ENCODE results near the gene LAMA3. TPM values are rescaled to one million over a fixed set of nuclear protein-coding genes. Genes with fewer than 3 reads are reported as not detected.

LAMA3 gene
- total RNA-seq, 1 experiment from 2014 or later: 5.6 TPM

DNA sequence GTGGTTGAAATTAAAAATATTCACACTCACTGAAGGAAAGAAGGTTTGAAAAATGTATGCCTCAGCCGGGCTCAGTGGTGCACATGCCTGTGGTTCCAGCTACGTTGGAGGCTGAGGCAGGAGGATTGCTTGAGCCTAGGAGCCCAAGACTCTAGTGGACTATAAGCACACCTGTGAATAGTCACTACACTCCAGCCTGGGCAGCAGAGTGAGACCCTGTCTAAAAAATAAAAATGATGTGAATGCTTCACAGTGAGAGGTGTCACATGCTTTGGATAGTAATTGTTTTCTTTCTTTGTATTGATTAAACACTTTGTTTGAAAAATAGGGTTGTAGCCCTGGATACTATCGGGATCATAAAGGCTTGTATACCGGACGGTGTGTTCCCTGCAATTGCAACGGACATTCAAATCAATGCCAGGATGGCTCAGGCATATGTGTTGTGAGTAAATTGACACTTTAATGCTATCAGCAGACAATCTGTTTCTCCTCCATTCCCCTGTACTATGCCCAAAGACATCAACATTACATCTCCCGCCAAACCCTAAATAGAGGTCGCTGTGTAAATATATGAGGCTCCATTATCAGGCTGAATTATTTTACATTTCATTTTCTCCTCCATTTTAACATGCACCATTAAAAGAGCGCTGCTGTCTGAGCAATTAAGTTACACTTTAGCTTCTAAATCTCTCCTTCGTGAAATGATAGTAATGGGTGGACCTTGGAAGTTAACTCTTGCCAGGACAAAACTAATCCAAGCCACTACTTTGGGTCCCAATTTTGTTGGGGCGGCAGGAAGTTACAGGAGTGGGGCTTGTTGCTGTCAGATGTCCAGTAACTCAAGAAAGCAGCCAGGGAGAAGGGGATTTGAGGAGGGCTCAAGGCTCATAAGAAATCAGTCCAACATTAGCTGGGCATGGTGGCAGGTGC, 187.0 kb downstream of the LAMA3 start (continued):
- no peak for TF ChIP-seq ZNF274 (IDR thresholded peaks at IDR 0.05; ENCODE audit: low read depth, low read length)
- TF ChIP-seq ELF1 (IDR thresholded peaks at IDR 0.05; ENCODE audit: borderline replicate concordance, low read depth): no peak
- TF ChIP-seq, protein P1, sequence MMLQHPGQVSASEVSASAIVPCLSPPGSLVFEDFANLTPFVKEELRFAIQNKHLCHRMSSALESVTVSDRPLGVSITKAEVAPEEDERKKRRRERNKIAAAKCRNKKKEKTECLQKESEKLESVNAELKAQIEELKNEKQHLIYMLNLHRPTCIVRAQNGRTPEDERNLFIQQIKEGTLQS (IDR thresholded peaks at IDR 0.05): no peak
- TF ChIP-seq SIN3A (IDR thresholded peaks at IDR 0.05; ENCODE audit: low read depth): no peak
- TF ChIP-seq, protein P2, sequence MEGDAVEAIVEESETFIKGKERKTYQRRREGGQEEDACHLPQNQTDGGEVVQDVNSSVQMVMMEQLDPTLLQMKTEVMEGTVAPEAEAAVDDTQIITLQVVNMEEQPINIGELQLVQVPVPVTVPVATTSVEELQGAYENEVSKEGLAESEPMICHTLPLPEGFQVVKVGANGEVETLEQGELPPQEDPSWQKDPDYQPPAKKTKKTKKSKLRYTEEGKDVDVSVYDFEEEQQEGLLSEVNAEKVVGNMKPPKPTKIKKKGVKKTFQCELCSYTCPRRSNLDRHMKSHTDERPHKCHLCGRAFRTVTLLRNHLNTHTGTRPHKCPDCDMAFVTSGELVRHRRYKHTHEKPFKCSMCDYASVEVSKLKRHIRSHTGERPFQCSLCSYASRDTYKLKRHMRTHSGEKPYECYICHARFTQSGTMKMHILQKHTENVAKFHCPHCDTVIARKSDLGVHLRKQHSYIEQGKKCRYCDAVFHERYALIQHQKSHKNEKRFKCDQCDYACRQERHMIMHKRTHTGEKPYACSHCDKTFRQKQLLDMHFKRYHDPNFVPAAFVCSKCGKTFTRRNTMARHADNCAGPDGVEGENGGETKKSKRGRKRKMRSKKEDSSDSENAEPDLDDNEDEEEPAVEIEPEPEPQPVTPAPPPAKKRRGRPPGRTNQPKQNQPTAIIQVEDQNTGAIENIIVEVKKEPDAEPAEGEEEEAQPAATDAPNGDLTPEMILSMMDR (IDR thresholded peaks at IDR 0.05 in 2 of 3, conservative IDR thresholded peaks at IDR 0.05 in 1 of 3; ENCODE audit: borderline replicate concordance in 1 of 3, insufficient read depth in 1 of 3, low read depth in 2 of 3, low read length in 2 of 3): no peak
- no peak for TF ChIP-seq ZFX (IDR thresholded peaks at IDR 0.05)

DNA sequence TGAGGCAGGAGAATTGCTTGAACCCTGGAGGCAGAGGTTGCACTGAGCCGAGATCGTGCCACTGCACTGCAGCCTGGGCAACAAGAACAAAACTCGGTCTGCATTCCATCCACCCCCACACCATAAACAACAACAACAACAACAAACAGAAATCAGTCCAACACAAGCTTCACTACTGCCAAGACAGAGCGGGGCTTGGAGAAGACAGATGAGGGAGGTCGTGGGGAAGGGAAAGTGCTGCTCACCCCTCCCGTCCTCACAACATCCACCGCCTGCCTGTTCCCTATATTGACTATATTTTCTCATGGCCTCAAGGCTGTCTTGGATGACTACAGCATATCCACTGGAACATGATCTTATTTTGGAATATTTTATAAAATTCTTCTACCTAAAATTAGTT, 187.7 kb downstream of the LAMA3 start:
- Histone ChIP-seq H3K4me2 (ENCODE audit: low read length) (no peak overlapping the region), H3K36me3 (ENCODE audit: control insufficient read depth in 1 of 2, insufficient read depth in 2 of 2, low read length in 2 of 2) (no peaks in the 10 kb centered on the region), H3K4me1 (ENCODE audit: control insufficient read depth in 1 of 2, insufficient read depth in 2 of 2, low read length in 2 of 2) (peaks cover 15 to 22% of the 10 kb centered on the region in 2 experiments), H3K27ac (ENCODE audit: low read depth, low read length) (no peak overlapping the region), H3K9me3 (ENCODE audit: control insufficient read depth in 1 of 2, insufficient read depth in 1 of 2, low read depth in 1 of 2, low read length in 2 of 2) (no peaks in the 10 kb centered on the region), H3K9me2 (ENCODE audit: insufficient read depth) (no peaks in the 10 kb centered on the region), H3K27me3 (ENCODE audit: insufficient read depth, low read length) (no peaks in the 10 kb centered on the region), H3K9ac (ENCODE audit: low read length) (no peak overlapping the region), H4K20me1 (ENCODE audit: insufficient read depth) (no peaks in the 10 kb centered on the region), H3K4me3 (replicated peaks in 1 of 2; ENCODE audit: low read depth in 1 of 2, low read length in 2 of 2) (no peak overlapping the region), H3K79me2 (ENCODE audit: insufficient read depth, low read length) (no peaks in the 10 kb centered on the region), H2AFZ (ENCODE audit: low read depth, low read length, poor library complexity, severe bottlenecking) (no peak overlapping the region)
- CTCF ChIA-PET: no interaction called here
- intact Hi-C loops (cut with micrococcal nuclease): no loop called here
- RAD21 ChIA-PET (ENCODE audit: low non-redundant PET in 1 of 2, low total read pairs in 2 of 2, uncharacterized antibody in 2 of 2, unreplicated experiment in 2 of 2): no interaction called here
- POLR2A ChIA-PET: interaction anchor here (0.5 kb wide), 1 partner anchor 846 kb away, joined by 3 read pairs; no protein-coding TSS in a partner anchor
- TF ChIP-seq, protein P2 (IDR thresholded peaks at IDR 0.05 in 2 of 3, conservative IDR thresholded peaks at IDR 0.05 in 1 of 3; ENCODE audit: borderline replicate concordance in 1 of 3, insufficient read depth in 1 of 3, low read depth in 2 of 3, low read length in 2 of 3): no peak
- TF ChIP-seq YY1 (IDR thresholded peaks at IDR 0.05; ENCODE audit: extremely low read depth, insufficient replicate concordance, low read depth, low read length) (no peak), SP1 (IDR thresholded peaks at IDR 0.05; ENCODE audit: low read depth) (no peak), EGR1 (IDR thresholded peaks at IDR 0.05; ENCODE audit: low read depth) (no peak), CBX3 (IDR thresholded peaks at IDR 0.05; ENCODE audit: low read depth) (no peak), EZH2 (IDR thresholded peaks at IDR 0.05) (no peak), EZH2phosphoT487 (IDR thresholded peaks at IDR 0.05; ENCODE audit: borderline replicate concordance) (no peak), JUND (IDR thresholded peaks at IDR 0.05) (no peak)
- TF ChIP-seq, protein P3, sequence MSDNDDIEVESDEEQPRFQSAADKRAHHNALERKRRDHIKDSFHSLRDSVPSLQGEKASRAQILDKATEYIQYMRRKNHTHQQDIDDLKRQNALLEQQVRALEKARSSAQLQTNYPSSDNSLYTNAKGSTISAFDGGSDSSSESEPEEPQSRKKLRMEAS (IDR thresholded peaks at IDR 0.05): no peak
- no TSS peak for BruUV-seq (replicated peaks)
- ATAC-seq (no peak), DNase-seq (ENCODE audit: low read depth, low spot score) (no peak)

Data from HCT116 (cell line).